Measurements from ENCODE around the gene ZSWIM4.

GRCh38 chr19:13841962-13842290 lies 46.7 kb downstream of the ZSWIM4 start:
- TF ChIP-seq, protein P1, sequence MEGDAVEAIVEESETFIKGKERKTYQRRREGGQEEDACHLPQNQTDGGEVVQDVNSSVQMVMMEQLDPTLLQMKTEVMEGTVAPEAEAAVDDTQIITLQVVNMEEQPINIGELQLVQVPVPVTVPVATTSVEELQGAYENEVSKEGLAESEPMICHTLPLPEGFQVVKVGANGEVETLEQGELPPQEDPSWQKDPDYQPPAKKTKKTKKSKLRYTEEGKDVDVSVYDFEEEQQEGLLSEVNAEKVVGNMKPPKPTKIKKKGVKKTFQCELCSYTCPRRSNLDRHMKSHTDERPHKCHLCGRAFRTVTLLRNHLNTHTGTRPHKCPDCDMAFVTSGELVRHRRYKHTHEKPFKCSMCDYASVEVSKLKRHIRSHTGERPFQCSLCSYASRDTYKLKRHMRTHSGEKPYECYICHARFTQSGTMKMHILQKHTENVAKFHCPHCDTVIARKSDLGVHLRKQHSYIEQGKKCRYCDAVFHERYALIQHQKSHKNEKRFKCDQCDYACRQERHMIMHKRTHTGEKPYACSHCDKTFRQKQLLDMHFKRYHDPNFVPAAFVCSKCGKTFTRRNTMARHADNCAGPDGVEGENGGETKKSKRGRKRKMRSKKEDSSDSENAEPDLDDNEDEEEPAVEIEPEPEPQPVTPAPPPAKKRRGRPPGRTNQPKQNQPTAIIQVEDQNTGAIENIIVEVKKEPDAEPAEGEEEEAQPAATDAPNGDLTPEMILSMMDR (IDR thresholded peaks at IDR 0.05): no peak
- TF ChIP-seq POLR2A (IDR thresholded peaks at IDR 0.05): no peak
- no peak for TF ChIP-seq EP300 (IDR thresholded peaks at IDR 0.05)
- TF ChIP-seq POLR2AphosphoS5 (IDR thresholded peaks at IDR 0.05): no peak

Measured in upper lobe of left lung (tissue), 4 donors.